ENCODE measurements around the gene SLC35E4.
"Not testable (repeated sequence)": the region's sequence is repeated elsewhere in the genome, so short reads cannot be mapped to it uniquely, and the experiment has no call there.

SLC35E4 gene

DNA sequence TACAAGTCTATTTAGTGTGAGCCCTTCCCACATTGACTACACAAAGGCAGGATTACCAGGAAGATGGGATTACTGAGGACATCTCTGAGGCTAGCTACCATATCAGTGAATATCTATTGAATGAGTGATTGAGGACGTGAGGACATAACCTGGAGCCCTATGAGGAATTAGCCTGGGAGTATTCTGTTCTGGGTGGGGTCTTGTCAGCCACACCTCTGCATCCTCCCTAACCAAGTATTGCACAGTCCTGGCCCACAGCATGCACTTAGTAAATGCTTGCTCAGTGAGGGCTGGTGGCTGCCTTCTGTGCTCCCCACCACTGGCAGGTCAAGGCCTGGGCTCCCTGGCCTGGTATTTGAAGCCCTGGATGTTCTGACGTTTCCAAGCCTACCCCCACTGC lies 17.3 kb downstream of the SLC35E4 start:
- no peak for DNase-seq

DNA sequence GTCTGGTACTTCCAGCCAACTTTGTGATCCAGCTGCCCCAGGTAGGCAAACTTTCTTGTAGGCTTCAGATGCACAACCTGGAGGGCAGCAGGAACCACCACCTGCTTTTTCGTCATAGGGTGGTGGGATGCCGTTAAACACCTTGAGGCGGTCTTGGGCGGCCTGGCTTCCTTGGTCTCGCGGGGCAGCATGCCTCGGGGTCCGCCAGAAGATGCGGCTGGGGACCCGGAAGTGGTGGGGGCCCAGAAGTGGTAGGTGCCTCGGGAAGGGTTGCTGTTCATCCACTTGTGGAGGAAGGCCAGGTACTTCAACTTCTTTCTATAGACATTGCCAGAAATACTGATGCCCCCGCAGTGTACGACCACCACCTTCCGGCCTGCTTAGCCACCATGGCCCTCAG lies 18.8 kb downstream of the SLC35E4 start:
- no peak for DNase-seq

GRCh38 chr22:30655532-30655931 lies 20.0 kb downstream of the SLC35E4 start:
- no peak for DNase-seq

DNA sequence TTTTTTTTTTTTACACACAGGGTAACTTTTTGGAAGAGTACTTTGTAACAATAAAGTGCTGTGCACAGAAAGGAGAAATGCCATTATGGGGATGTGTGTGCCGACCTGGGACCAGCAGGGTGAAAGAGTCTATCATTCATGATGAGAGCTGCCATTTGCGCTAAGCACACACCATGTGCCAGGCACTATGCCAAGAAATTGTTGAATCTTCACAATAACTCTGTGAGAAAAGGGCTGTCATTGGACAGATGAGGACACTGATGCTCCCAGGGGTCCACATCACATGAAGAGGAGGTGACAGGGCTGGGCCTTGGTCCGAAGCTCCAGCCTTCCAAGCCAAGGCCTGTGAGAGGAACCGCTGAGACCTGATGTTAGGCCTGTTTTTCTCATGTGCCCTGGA lies 26.5 kb downstream of the SLC35E4 start:
- DNase-seq: no peak

- DNase-seq: no peak
These were observed 29.2 kb downstream of the SLC35E4 start for GRCh38 chr22:30664798-30665197.

DNA sequence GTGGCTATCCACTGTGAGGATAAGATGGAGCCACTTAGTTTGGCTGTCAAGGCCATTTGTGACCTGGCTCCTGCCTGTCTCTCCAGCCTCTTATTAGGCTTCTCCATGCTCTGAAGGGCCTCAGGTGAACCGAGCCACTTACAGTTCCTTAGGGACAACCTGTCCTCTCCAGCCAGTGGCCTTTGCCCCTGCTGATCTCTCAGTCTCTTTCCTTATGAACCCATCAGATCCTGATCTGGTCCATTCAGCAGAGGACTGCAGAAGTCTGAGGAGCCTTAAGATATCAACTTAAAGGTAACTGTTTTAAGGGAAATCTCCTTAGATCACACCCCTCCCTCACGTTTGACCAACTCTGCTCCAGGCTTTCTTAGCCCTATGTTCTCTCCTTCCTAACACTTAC lies 29.7 kb downstream of the SLC35E4 start:
- no peak for DNase-seq

DNA sequence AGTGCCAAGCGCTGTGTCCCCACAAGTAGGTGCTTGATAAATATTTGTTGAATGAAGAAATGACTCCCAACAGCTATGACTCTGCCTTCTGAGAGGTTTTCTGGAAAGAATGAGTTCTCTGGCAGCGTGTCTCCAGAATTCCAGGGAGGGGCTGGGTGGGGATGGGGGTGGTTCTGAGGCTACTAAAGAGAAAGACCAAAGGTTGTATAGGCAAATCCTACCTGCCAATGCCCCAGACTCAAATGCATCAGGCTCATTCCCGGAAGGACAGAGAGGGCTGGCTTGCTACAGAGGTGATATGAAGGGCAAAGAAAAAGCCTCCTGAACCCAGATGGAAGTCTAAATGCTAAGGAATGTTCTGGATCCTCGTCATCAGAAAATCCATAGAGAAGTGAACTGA lies 30.2 kb downstream of the SLC35E4 start:
- no peak for DNase-seq

GRCh38 chr22:30667107-30667493 lies 31.5 kb downstream of the SLC35E4 start:
- DNase-seq: no peak

DNA sequence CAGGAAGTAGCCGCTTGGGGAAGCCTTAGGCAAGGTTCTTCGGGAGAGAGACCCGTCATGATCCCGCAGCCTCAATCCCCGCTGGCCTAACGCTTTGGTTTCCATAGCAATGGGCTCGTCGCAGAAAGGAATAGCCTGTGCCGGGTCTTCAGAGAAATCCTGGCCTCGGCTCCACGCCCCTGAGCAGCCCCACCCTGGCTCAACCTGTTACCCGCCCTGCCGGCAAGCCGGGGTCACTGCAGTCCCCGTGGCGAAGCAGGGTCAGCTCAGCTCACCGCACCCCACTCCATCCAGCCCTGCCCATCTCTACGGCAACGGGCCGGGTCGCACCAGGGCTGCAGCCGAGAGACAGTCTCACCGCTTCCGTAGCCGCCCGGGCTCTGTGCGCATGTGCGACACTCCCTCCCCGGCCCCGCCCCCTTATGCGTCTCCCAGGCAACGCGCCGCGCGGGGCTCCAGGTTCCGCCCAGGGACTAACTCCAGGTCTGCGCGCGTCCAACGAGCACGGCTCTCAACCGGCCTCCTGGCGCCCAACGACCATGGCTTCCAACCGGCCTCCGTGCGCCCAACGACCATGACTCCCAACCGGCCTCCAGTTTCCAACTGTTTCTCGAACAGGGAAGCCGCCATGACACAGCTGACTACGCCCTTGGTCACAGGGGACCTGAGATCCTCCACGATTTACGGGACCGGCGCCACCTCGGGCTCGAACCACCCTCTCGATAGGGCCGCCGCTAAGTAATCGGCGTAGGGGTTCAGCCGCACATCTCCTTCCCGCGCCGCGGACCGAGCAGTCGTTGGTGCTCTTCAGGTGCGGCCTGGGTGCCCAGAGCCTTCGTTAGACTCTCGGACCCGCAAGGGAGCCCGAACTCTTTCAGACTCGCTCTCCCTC lies 32.2 kb downstream of the SLC35E4 start, which contains the start of gene DUSP18:
Gene DUSP18, minus strand, starts transcription at position 382 of the 892 bp plus-strand sequence. CDS start 3,872 bp downstream, outside the sequence.
- DNase-seq: peak; percentile 99

- DNase-seq: no peak
These were observed 32.8 kb downstream of the SLC35E4 start for GRCh38 chr22:30668386-30668710.

DNA sequence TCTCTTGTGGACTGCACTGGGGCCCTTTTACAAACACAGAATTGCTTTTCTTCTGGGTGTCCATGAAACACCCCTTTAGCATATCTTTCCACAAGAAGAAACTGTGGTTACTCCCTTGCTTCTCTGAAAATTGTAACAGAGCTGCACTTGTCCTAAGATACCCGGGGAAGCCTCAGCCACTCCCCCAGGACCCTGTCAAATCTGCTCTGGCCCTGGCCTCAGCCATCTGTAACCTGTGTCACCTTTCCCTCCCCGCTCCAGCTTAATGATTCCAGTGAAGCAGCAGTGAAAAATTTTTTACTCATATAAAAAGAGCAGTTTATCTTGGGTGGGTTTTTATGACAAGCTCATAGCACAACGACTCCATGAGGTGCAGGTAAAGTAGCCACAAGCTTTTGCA lies 35.5 kb downstream of the SLC35E4 start:
- no peak for DNase-seq

DNA sequence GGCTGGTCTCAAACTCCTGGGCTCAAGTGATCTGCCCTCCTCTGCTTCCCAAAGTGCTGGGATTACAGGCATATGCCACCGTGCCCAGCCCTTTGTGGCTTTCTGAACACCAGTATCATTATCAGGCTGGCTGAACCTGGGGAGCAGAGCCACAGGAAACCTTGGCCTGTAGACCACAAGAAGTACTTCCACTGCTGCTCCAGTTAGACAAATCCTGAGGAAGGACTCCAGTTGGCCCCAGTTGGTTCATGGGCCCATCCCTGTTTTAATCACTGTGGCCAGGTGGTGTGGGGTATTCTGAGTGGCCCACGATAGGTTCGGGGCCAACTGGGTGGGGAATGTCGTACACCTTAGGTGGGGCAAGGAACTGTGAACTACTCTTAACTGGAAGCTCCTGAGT lies 37.6 kb downstream of the SLC35E4 start:
- no peak for DNase-seq

- no peak for DNase-seq
These were observed 38.9 kb downstream of the SLC35E4 start for GRCh38 chr22:30674482-30674881.

DNA sequence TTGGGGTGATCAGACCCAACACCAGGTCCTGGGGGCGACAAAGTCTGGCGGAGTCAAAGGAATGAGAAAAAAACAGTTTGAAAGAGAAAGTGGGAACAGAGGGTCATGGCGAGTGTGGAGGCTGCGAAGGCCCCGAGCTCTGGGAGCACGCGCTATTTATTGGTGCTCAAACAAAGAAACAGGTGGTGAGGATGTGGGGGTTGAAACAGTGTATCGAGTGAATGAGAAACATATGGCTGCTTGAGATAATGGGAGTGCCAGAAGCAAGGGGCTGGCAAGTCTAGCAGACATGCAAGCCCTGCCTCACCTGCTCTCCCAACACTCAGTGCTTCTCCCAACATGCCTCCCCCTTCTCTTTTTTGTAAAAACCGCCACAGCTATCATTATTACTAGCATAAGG lies 39.9 kb downstream of the SLC35E4 start:
- DNase-seq: no peak

- not testable (repeated sequence) for DNase-seq
These were observed 41.0 kb downstream of the SLC35E4 start for GRCh38 chr22:30676565-30676964.

GRCh38 chr22:30679895-30680690 lies 44.5 kb downstream of the SLC35E4 start:
- DNase-seq: not testable (repeated sequence)

DNA sequence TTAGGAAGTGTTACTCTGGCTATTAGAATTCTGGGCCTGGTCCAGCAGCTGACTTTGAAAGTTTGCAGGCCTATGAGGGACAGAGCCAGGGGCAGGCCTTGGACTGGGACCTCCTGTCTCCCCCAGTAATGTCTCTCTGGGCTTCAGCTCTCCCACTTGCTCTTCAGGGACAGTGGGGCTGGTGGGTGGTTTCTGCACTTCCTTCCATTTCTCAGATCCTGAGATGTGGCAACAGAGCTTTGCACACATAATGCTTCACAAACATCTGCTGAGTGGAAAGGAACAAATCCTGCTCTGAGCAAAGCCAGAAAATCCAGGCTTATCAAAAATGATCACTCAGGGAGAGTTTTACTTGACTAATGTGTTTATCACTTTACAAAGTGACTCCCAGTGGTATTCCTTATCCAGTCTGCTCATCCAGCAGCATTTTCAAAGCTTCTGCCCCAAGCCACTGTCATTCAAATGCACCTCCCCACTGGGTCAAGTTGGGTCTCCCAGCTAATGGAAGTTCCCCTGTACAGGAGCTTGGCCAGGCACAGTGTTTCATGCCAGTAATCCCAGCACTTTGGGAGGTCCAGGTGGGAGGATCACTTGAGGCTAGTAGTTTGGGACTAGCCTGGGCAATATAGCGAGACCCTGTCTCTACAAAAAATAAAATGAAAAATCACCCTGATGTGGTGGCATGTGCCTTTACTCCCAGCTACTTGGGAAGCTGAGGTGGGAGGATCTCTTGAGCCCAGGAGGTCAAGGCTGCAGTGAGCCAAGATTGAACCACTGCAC lies 45.6 kb downstream of the SLC35E4 start:
- DNase-seq: no peak

GRCh38 chr22:30681831-30682230 lies 46.2 kb downstream of the SLC35E4 start:
- no peak for DNase-seq

DNA sequence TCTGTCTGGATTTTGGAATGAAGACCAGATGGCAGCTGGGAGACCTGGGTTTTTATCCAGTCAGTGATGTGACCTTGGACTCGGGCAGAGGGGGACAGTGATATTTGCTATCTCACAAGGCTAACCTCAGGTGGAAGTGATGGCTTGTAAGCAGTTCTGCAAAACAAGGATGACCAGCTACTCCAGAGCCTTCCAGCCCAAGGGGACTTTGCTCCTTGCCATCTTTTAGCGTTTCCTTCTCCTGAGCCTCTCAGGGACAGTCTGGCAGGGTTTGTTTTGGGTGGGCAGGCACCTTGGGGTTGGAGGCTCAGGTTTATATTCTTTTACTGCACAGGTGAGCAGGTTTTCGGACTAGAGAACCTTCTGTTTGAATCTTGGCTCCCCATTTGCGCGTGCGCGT lies 49.6 kb downstream of the SLC35E4 start:
- no peak for DNase-seq

DNA sequence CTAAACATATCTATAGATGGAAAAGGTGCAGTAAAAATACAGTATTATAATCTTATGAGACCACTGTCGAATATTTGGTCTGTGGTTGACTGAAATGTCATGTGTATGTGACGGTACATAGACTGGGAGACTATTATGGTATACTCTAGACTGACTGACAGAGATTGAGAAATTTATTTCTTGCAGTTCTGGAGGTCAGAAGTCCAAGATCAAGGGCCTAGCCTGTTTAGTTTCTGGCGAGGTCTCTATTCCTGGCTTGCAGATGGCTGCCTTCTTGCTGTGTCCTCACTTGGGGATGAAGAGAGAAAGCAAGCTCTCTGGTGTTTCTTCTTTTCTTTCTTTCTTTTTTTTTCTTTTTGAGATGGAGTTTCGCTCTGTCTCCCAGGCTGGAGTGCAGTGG lies 51.8 kb downstream of the SLC35E4 start:
- DNase-seq: no peak

GRCh38 chr22:30689622-30690021 lies 54.0 kb downstream of the SLC35E4 start:
- DNase-seq: no peak

GRCh38 chr22:30691204-30691603 lies 55.6 kb downstream of the SLC35E4 start:
- no peak for DNase-seq

DNA sequence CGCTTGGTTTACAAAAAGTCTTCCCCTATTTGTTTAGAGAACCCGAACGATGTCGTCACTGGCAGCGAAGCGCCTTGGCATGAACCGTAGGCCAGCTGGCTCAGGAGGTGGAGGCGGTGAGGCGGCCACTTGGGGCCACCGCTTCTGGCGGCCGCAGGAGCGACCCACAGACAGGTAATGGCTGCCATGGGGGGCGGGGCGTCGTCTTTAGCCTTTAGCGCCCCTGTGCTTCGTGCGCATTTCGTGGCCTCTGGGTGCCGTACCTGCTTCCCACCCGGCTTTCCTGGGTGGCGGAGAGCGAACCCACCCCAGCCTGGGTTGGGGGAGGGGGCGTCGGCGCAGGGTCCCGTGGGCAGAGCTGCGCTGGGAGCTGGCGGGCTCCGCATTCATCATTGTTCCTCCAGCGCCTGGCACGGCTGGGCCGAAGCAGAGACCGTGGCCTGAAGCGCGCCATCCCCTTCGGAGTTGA lies 58.6 kb downstream of the SLC35E4 start:
- peak; percentile 83 for DNase-seq
